Measurements from ENCODE around the gene CRYZ. TPM values are rescaled to one million over a fixed set of nuclear protein-coding genes. Genes with fewer than 3 reads are reported as not detected.

Gene CRYZ
- total and polyA plus RNA-seq, 2 of the 8 experiments (the other 6 are each of a cell fraction or from before 2014, with no cell fraction given) = 20.5 to 43.8 TPM

DNA sequence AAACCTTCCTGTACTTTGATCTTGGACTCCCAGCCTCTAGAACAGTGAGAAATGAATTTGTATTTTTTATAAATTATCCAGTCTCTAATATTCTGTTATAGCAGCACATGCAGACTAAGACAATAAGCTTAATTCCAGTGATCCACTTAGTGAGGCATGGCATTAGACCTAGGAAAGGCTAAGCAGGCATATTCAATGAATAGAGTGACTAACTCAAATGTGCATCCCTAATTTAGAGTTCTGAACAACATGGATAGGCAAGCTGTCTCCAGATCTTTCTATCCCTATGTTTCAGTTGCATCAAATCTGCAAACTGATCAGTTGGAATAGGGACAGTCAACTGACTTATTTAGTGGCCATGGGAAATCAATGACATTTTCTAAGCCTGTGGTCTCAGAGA is 54.9 kb downstream of the CRYZ start (continued):
- TF ChIP-seq, protein P1, sequence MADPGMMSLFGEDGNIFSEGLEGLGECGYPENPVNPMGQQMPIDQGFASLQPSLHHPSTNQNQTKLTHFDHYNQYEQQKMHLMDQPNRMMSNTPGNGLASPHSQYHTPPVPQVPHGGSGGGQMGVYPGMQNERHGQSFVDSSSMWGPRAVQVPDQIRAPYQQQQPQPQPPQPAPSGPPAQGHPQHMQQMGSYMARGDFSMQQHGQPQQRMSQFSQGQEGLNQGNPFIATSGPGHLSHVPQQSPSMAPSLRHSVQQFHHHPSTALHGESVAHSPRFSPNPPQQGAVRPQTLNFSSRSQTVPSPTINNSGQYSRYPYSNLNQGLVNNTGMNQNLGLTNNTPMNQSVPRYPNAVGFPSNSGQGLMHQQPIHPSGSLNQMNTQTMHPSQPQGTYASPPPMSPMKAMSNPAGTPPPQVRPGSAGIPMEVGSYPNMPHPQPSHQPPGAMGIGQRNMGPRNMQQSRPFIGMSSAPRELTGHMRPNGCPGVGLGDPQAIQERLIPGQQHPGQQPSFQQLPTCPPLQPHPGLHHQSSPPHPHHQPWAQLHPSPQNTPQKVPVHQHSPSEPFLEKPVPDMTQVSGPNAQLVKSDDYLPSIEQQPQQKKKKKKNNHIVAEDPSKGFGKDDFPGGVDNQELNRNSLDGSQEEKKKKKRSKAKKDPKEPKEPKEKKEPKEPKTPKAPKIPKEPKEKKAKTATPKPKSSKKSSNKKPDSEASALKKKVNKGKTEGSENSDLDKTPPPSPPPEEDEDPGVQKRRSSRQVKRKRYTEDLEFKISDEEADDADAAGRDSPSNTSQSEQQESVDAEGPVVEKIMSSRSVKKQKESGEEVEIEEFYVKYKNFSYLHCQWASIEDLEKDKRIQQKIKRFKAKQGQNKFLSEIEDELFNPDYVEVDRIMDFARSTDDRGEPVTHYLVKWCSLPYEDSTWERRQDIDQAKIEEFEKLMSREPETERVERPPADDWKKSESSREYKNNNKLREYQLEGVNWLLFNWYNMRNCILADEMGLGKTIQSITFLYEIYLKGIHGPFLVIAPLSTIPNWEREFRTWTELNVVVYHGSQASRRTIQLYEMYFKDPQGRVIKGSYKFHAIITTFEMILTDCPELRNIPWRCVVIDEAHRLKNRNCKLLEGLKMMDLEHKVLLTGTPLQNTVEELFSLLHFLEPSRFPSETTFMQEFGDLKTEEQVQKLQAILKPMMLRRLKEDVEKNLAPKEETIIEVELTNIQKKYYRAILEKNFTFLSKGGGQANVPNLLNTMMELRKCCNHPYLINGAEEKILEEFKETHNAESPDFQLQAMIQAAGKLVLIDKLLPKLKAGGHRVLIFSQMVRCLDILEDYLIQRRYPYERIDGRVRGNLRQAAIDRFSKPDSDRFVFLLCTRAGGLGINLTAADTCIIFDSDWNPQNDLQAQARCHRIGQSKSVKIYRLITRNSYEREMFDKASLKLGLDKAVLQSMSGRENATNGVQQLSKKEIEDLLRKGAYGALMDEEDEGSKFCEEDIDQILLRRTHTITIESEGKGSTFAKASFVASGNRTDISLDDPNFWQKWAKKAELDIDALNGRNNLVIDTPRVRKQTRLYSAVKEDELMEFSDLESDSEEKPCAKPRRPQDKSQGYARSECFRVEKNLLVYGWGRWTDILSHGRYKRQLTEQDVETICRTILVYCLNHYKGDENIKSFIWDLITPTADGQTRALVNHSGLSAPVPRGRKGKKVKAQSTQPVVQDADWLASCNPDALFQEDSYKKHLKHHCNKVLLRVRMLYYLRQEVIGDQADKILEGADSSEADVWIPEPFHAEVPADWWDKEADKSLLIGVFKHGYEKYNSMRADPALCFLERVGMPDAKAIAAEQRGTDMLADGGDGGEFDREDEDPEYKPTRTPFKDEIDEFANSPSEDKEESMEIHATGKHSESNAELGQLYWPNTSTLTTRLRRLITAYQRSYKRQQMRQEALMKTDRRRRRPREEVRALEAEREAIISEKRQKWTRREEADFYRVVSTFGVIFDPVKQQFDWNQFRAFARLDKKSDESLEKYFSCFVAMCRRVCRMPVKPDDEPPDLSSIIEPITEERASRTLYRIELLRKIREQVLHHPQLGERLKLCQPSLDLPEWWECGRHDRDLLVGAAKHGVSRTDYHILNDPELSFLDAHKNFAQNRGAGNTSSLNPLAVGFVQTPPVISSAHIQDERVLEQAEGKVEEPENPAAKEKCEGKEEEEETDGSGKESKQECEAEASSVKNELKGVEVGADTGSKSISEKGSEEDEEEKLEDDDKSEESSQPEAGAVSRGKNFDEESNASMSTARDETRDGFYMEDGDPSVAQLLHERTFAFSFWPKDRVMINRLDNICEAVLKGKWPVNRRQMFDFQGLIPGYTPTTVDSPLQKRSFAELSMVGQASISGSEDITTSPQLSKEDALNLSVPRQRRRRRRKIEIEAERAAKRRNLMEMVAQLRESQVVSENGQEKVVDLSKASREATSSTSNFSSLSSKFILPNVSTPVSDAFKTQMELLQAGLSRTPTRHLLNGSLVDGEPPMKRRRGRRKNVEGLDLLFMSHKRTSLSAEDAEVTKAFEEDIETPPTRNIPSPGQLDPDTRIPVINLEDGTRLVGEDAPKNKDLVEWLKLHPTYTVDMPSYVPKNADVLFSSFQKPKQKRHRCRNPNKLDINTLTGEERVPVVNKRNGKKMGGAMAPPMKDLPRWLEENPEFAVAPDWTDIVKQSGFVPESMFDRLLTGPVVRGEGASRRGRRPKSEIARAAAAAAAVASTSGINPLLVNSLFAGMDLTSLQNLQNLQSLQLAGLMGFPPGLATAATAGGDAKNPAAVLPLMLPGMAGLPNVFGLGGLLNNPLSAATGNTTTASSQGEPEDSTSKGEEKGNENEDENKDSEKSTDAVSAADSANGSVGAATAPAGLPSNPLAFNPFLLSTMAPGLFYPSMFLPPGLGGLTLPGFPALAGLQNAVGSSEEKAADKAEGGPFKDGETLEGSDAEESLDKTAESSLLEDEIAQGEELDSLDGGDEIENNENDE (IDR thresholded peaks at IDR 0.05; ENCODE audit: insufficient replicate concordance, low read length) = no peak
- TF ChIP-seq, protein P2, sequence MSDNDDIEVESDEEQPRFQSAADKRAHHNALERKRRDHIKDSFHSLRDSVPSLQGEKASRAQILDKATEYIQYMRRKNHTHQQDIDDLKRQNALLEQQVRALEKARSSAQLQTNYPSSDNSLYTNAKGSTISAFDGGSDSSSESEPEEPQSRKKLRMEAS (IDR thresholded peaks at IDR 0.05) = no peak
- no peak for TF ChIP-seq CHD1 (IDR thresholded peaks at IDR 0.05; ENCODE audit: low read depth, low read length)
- no peak for TF ChIP-seq CBX8 (IDR thresholded peaks at IDR 0.05; ENCODE audit: borderline replicate concordance, low read depth, low read length)
- TF ChIP-seq CTBP2 (IDR thresholded peaks at IDR 0.05; ENCODE audit: borderline replicate concordance, insufficient read depth, insufficient read length, low read length) = no peak
- no peak for TF ChIP-seq CEBPB (IDR thresholded peaks at IDR 0.05; ENCODE audit: low read depth, low read length)
- no peak for TF ChIP-seq GTF2F1 (IDR thresholded peaks at IDR 0.05; ENCODE audit: borderline replicate concordance, low read depth, low read length)
